Loucy (cell line): ENCODE data around the gene PRKAR1A.

ENCODE experiments used
- H2AFZ ChIP-seq: fragments of 200-600 bp; sonication (generic); 2 replicates; pipeline ENCODE4 v1.6.0; 2016; ENCODE audit warnings: antibody characterized with exemption, mild to moderate bottlenecking, low read length, moderate library complexity
- H3F3A ChIP-seq: fragments of 200-600 bp; 2 replicates; pipeline ENCODE4 v1.6.0; 2016; ENCODE audit warnings: antibody characterized with exemption, low read depth, mild to moderate bottlenecking
- H3K27me3 ChIP-seq: fragments of 200-600 bp; sonication (generic); 2 replicates; pipeline ENCODE4 v1.6.1; 2014; ENCODE audit warnings: low read length, mild to moderate bottlenecking; ENCODE audit not compliant: insufficient read depth, poor library complexity, severe bottlenecking
- H3K36me3 ChIP-seq: fragments of 200-600 bp; sonication (generic); 2 replicates; pipeline ENCODE4 v1.6.1; 2016; ENCODE audit warnings: low read length; ENCODE audit not compliant: insufficient read depth
- H3K4me1 ChIP-seq: fragments of 200-600 bp; sonication (generic); 2 replicates; pipeline ENCODE4 v1.5.1; 2014; ENCODE audit warnings: low read length, mild to moderate bottlenecking; ENCODE audit not compliant: insufficient read depth, poor library complexity, severe bottlenecking
- H3K4me2 ChIP-seq: fragments of 200-600 bp; sonication (generic); 2 replicates; pipeline ENCODE4 v1.6.0; 2014; ENCODE audit warnings: antibody characterized with exemption, low read length, low read depth, mild to moderate bottlenecking; ENCODE audit not compliant: poor library complexity, severe bottlenecking
- H3K4me3 ChIP-seq: fragments of 200-600 bp; sonication (generic); 2 replicates; pipeline ENCODE4 v1.5.1; 2014; ENCODE audit warnings: low read length, mild to moderate bottlenecking, mixed read lengths; ENCODE audit not compliant: poor library complexity, severe bottlenecking
- H3K79me2 ChIP-seq: fragments of 200-600 bp; sonication (generic); 2 replicates; pipeline ENCODE4 v1.6.1; 2014; ENCODE audit warnings: low read length; ENCODE audit not compliant: insufficient read depth
- H3K9ac ChIP-seq: fragments of 200-600 bp; sonication (generic); 2 replicates; pipeline ENCODE4 v1.6.0; 2014; ENCODE audit warnings: mild to moderate bottlenecking, low read depth, low read length, moderate library complexity; ENCODE audit not compliant: poor library complexity, severe bottlenecking
- H3K9me2 ChIP-seq: fragments of 200-600 bp; sonication (generic); replicated peaks from 2 replicates; pipeline ENCODE4 v1.6.1; 2016; ENCODE audit warnings: low read depth, low read length, mixed read lengths
- H3K9me3 ChIP-seq: fragments of 200-600 bp; sonication (generic); 2 replicates; pipeline ENCODE4 v1.6.1; 2014; ENCODE audit warnings: mild to moderate bottlenecking, antibody characterized with exemption, low read length, low read depth; ENCODE audit not compliant: insufficient read depth
- H4K20me1 ChIP-seq: fragments of 200-600 bp; sonication (generic); 2 replicates; pipeline ENCODE4 v1.6.0; 2014; ENCODE audit warnings: antibody characterized with exemption, low read length, mild to moderate bottlenecking; ENCODE audit not compliant: insufficient read depth, poor library complexity, severe bottlenecking
- CTCF ChIP-seq: fragments of 200-600 bp; sonication (generic); conservative IDR thresholded peaks from 2 replicates; pipeline ENCODE4 v1.5.1; 2014; ENCODE audit warnings: mild to moderate bottlenecking, antibody characterized with exemption, low read length
- EZH2phosphoT487 ChIP-seq: fragments of 200-600 bp; IDR thresholded peaks from 2 replicates; pipeline ENCODE4 v1.6.1; 2018; ENCODE audit warnings: antibody characterized with exemption, mild to moderate bottlenecking, moderate library complexity, borderline replicate concordance

The PRKAR1A gene

GRCh38 chr17:68559316-68559715 lies 47.1 kb downstream of the PRKAR1A start:
- Histone ChIP-seq H3K9ac (no peak overlapping the region), H3K4me2 (no peak overlapping the region), H3K9me3 (no peaks in the 10 kb centered on the region), H3K4me3 (no peak overlapping the region), H3K4me1 (no peaks in the 10 kb centered on the region), H3K9me2 (no peaks in the 10 kb centered on the region), H2AFZ (no peak overlapping the region), H3K79me2 (no peaks in the 10 kb centered on the region), H3K36me3 (no peaks in the 10 kb centered on the region), H3K27me3 (no peaks in the 10 kb centered on the region), H3F3A (no peaks in the 10 kb centered on the region), H4K20me1 (no peaks in the 10 kb centered on the region)
- TF ChIP-seq CTCF (no peak), EZH2phosphoT487 (no peak)

- H3K4me1 ChIP-seq = no peaks in the 10 kb centered on the region
- TF ChIP-seq EZH2phosphoT487 = no peak
- no peak for TF ChIP-seq CTCF
Observed at GRCh38 chr17:68560966-68561720, 48.9 kb downstream of the PRKAR1A start.

GRCh38 chr17:68562736-68563135 lies 50.5 kb downstream of the PRKAR1A start:
- H3K36me3 ChIP-seq = no peaks in the 10 kb centered on the region
- H3K9ac ChIP-seq = no peak overlapping the region
- no peaks in the 10 kb centered on the region for H4K20me1 ChIP-seq
- H2AFZ ChIP-seq = no peak overlapping the region
- TF ChIP-seq EZH2phosphoT487 = no peak
- no peak for TF ChIP-seq CTCF
- H3K4me1 ChIP-seq = no peaks in the 10 kb centered on the region
- no peaks in the 10 kb centered on the region for H3F3A ChIP-seq
- no peaks in the 10 kb centered on the region for H3K9me2 ChIP-seq
- H3K4me3 ChIP-seq = no peak overlapping the region
- H3K27me3 ChIP-seq = no peaks in the 10 kb centered on the region
- H3K9me3 ChIP-seq = no peaks in the 10 kb centered on the region
- no peak overlapping the region for H3K4me2 ChIP-seq
- H3K79me2 ChIP-seq = no peaks in the 10 kb centered on the region

More at GRCh38 chr17:68560966-68561720, 48.9 kb downstream of the PRKAR1A start:
- Histone ChIP-seq H3K79me2 (no peaks in the 10 kb centered on the region), H3K27me3 (no peaks in the 10 kb centered on the region), H3K4me3 (no peak overlapping the region), H3F3A (no peaks in the 10 kb centered on the region), H3K9ac (no peak overlapping the region), H3K4me2 (no peak overlapping the region), H3K9me2 (no peaks in the 10 kb centered on the region), H2AFZ (no peak overlapping the region), H3K9me3 (no peaks in the 10 kb centered on the region), H3K36me3 (no peaks in the 10 kb centered on the region), H4K20me1 (no peaks in the 10 kb centered on the region)
